HepG2 (cell line): ENCODE measurements around the gene BICRA. TPM values are rescaled to one million over a fixed set of nuclear protein-coding genes. Genes with fewer than 3 reads are reported as not detected.

ENCODE experiments used
- RERE ChIP-seq: IDR thresholded peaks from 2 replicates; pipeline ENCODE4 v1.6.1; 2016; ENCODE audit warnings: low read depth, missing genetic modification reagents, missing compliant biosample characterization
- SAP130 ChIP-seq: IDR thresholded peaks from 2 replicates; pipeline ENCODE4 v1.6.1; 2016; ENCODE audit warnings: low read depth
- ZBTB4 ChIP-seq: sonication (generic); formaldehyde crosslinking; IDR thresholded peaks from 2 replicates; pipeline ENCODE4 v1.4.0; 2020; ENCODE audit warnings: missing genetic modification reagents, mild to moderate bottlenecking, borderline replicate concordance
- ZBTB8A ChIP-seq: sonication (generic); formaldehyde crosslinking; IDR thresholded peaks from 2 replicates; pipeline ENCODE4 v1.4.0; 2020; ENCODE audit warnings: mild to moderate bottlenecking, low read depth, missing genetic modification reagents, borderline replicate concordance
- ZHX2 ChIP-seq, 2 experiments: sonication (generic) in 1 of 2; formaldehyde crosslinking in 1 of 2; IDR thresholded peaks; 2 replicates each; pipeline versions ENCODE4 v1.6.1 to v1.9.0; 2014 to 2022; ENCODE audit warnings: antibody characterized with exemption in 1 of 2, borderline replicate concordance in 1 of 2, inconsistent platforms in 1 of 2, low read depth in 1 of 2, missing genetic modification reagents in 1 of 2
- ZNF232 ChIP-seq: sonication (generic); formaldehyde crosslinking; IDR thresholded peaks from 2 replicates; pipeline ENCODE4 v1.4.0; 2020; ENCODE audit warnings: missing genetic modification reagents, borderline replicate concordance
- polyA plus RNA-seq, 8 experiments: library from polyadenylated mRNA; depleted of rRNA in 3 of 8; stranded (reverse) in 7 of 8; unstranded in 1 of 8; fragments of >200 nt; fragmentation: Illumina TruSeq in 4 of 8; extraction: Trizol in 4 of 8; gene quantifications; 2 replicates each; pipeline versions ENCODE4 v1.2.1 to v1.2.3, GENCODE V29; 2011 to 2016; ENCODE audit warnings: low read depth in 4 of 8, missing spikeins in 1 of 8, mixed read lengths in 1 of 8; ENCODE audit not compliant: insufficient read depth in 1 of 8
- total RNA-seq, 5 experiments: library from RNA; depleted of rRNA; stranded (reverse); fragments of >200 nt; fragmentation: Illumina TruSeq; extraction: Trizol; gene quantifications; 2 replicates each; pipeline ENCODE4 v1.2.3, GENCODE V29; 2016; ENCODE audit warnings: low read depth in 1 of 5

The BICRA gene
- total and polyA plus RNA-seq, 2 of the 13 experiments (the other 11 are each of a cell fraction or from before 2014, with no cell fraction given), result 0.55 to 0.71 TPM

- TF ChIP-seq ZBTB4 (CRISPR knock-in tag) (0 out of 2 replicates have a peak, but pooled peaks have one; percentile 44), ZNF232 (peak; percentile 13; the same call in 1 of the 2 replicates), SAP130 (CRISPR knock-in tag) (peak; percentile 50), ZHX2 (IDR thresholded peaks at IDR 0.05; ENCODE audit: low read depth) (no peak), ZHX2 (CRISPR knock-in tag; IDR thresholded peaks at IDR 0.05; ENCODE audit: borderline replicate concordance) (no peak), ZBTB8A (CRISPR knock-in tag) (no peak), RERE (CRISPR knock-in tag) (no peak)
Measured at GRCh38 chr19:47719047-47719859, 110.3 kb downstream of the BICRA start (continued).
